Stimulated activated CD4-positive, alpha-beta T cell treated with anti-CD3 and anti-CD28 coated beads, Interleukin-1b, Interleukin-23, amount 100 ng/mL, for 24 hours (primary cell): ENCODE data around the gene VOPP1.
"Not testable (repeated sequence)": the region's sequence is repeated elsewhere in the genome, so short reads cannot be mapped to it uniquely, and the experiment has no call there.

Experiments used
- DNase-seq, 4 experiments: peaks; one replicate each; pipeline ENCODE4 v3.0.0-alpha.2; 2020; ENCODE audit warnings: low read depth in 4 of 4, low spot score in 1 of 4

Gene VOPP1

GRCh38 chr7:55471594-55471993, 100.7 kb downstream of the VOPP1 start:
- DNase-seq, result not testable (repeated sequence)

DNA sequence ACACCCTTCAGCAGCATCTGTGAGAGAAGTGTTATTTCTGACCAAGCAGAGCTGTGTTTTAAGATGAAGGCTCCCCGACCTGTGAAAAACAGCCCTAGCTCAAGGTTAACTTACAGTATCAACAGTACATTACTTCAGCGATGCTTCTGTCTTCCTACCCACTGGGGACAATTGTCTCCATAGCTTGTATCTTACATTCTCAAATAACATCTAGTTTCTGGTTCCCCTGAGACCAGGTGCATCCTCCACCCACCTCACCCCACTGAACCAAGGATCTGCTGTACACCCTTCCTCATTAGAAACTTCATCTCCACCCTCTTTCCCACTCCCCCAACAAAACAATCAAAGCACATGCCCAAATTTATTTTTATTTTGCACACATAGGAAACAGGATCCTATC, 102.0 kb downstream of the VOPP1 start:
- DNase-seq, result no peak

- no peak for DNase-seq
Observed at GRCh38 chr7:55469721-55470120, 102.6 kb downstream of the VOPP1 start.

DNA sequence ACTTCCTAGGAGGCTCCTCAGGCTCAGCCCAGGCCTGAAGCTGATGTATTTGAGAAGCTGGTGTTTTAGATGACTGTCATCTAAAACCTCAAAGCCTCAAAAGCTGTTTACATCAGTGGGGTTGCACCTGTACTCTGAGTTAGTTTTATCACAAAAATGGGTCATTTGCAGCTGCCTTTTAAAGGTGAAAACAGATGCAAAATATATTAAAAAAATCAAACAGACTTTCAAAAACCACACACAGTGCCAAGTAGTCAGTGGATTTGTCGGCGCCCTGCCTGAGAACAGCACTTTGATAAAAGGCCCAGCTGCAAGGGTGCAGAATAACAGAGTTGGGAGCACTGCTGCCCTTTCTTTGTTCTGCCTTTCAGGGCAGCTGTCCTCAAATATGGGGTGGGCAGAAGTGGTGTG, 103.0 kb downstream of the VOPP1 start:
- no peak for DNase-seq

DNA sequence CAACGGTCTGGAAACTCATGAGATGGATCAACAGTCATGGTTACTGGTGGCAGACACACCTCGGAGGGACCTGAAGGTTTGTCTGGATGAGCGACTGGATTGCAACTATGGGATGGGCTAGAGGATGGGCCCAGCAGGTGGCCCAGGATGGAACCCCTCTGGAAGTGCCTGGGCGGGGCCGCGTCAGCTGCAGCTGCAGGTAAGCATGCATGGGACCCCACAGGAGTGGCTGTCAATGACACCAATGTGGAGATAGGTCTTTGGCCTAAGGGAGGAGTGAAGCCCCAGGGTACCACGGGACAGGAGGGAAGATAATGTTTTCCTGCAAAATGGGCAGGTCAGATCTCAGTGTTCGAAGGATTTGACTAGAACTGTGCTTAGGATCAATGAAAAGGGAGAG, 103.8 kb downstream of the VOPP1 start:
- DNase-seq, result no peak

DNA sequence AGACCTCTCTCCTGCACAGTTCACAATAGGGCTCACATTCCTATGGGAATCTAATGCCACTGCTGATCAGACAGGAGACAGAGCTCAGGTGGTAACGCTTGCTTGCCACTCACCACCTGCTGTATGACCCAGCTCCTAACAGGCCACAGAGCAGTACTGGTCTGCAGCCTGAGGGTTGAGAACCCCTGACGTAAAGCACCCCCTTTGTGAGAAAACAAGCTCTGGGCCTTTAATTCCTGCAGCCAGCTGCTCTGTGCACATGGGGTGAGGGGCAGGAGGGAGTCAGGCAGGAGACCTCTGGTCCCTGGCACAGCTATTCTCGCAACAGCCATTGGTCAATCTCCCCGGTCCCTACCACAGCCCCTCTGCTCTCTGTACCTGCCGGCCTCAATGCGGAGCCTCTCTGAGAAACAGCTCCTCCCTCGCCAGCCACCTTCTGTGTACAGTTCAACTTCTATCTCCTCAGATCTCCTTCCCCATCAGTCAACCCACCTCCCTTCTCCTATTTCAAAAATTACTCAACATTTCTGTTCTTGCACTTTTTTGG, 105.2 kb downstream of the VOPP1 start:
- no peak for DNase-seq

DNA sequence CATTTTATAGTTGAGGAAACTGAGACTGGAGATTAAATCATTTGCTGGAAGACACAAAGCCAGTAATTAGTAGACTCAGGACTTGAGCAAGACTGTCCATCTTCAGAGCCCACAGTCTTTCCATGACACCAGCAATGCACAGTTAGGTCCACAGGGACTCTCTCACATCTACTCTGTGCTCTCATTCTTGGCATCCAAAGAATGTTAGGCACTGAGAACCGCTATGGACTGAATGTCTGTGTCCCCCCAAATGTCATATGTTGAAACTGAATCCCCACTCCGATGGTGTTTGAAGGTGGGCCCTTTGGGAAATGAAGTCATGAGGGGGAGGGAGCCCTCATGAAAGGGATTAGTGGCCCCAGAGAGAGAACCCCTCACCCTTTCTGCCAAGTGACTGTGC, 106.6 kb downstream of the VOPP1 start:
- DNase-seq, result no peak

DNA sequence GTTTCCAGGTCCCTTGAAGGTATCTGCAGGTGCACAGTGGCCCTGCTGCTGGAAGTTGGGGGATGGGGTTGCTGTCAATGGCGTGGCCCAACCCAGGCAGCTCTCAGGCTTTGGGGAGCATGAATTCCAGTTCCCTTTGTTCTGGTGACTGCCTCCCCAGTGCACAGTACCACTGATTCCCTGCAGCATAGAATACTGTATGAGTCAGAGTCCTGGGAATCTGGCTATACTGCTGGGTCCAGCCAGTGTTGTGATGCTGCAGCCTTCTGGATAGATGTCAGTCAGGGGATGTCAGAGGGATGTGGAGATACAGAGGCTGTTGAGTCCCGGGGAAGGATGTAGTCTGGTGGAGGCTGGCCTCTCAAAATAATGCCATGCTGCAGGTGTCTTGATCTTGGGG, 107.9 kb downstream of the VOPP1 start:
- DNase-seq, result no peak

DNA sequence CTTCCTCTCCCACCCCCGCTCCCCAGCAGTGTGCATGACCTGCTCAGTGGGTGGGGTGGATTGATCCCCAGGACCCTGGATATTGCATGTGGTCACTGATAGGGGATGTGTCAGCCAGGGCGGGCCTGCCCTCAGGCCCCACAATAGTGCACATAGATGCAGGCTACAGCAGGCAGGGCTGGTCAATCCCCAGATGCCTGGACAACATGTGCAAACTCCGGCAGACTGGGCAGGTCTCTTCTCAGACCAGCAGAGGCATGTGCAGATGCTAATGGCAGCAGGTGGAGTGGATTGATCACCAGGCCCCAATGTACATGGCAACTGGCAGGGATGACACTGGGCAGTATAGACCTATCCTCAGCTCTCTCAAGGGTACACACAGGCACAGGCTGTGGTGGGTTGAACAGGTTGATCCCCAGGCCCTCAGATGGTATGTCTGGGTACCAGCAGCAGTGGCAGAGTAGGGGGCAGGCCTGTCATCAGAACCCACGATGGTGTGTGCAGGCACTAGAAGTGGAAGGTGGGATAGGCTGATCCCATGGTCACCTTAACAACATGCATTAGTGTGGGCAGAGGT, 108.5 kb downstream of the VOPP1 start:
- DNase-seq, result no peak

DNA sequence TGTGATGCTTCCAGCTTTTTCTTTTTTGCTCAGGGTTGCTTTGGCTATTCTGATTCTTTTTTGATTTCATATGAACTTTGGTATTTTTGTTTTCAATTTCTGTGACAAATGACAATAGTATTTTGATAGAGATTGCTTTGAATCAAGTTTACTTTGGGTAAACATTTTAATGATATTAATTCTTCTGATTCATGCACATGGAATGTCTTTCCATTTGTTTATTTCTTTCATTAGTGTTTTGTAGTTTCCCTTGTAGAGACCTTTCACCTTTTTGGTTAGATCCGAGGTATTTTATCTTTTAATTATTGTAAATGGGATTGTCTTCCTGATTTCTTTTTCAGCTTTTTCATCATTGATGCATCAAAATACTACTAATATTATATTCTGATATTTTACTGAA, 114.0 kb downstream of the VOPP1 start:
- no peak for DNase-seq

GRCh38 chr7:55457801-55458200, 114.5 kb downstream of the VOPP1 start:
- no peak for DNase-seq

DNA sequence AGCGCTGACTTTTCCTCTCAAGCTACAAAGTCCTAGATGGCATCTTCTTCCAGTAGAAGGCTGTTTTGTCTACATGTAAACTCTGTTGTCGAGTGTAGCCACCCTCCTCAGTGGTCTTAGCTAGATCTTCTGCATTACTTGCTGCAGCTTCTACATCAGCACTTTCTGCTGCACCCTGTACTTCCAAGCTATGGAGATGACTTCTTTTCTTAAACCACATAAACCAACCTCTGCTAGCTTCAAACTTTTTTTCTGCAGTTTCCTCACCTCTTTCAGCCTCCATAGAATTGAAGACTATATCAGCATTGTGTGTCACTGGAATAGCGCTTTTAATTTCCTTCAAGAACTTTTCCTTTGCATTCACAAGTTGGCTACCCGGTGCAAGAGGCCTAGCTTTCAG, 119.3 kb downstream of the VOPP1 start:
- DNase-seq, result no peak

DNA sequence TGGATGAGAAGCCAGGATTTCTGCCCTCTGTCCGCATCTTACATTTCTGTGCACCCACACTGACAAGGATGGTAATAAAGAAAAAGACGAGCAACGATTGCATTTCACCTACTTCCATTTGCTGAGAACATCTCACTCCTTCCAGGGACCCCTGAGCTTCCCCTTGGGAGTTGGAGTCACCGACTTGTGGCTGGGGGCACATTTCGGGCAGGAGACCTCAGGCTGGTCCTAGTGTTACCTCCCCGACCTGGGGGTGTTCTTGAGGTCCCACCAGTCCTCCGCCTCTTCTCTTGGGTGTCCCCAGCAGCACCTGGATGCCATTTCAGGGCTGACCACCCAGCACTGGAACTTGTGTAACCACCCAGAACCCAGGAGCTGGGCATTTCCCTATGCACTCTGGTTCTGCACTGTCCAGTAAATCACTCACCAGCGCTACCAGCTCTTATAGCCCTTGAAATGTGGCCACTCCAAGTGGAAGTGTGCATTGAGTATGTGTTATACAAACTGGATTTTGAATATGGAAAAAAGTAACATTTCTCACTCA, 122.2 kb downstream of the VOPP1 start:
- DNase-seq, result no peak

DNA sequence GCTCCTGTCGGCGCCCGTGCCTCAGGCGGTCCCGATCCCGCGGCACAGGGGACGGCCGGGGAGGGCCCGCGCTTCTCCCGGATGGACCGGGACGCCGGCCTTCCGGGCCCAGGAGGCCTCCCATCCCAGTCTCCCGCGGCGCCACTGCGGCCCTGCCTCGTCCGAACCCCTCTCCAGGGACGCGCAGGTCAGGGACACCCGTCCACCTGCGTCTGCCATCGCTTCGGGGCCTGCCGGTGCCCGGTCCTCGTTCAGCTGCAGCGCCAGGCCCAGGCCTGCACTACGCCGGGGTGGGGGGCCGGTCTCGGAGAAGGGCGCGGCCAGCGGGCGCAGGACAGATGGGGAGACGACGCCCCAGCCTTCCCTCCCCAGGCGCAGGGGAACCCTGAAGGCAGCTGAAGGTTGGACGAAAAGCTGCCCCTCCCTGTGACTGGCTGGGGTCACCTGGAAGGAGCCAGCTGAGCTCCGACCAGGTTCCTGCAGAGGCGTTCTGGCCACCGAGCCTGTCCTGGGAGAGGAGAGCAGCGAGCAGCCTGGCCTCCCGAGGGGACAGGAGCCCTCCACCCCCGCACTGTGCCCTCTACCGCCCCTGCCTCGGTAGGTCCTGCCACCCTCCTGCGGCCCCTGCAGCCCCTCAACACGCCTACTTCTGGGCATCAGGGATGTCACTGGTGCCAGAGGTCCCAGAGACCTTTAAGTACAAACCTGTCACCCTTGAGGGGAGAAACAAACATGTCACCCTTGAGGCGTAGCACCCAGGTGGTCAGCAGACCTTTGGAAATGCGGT, 122.9 kb downstream of the VOPP1 start:
- DNase-seq, result no peak

GRCh38 chr7:55448526-55448925, 123.8 kb downstream of the VOPP1 start:
- no peak for DNase-seq

DNA sequence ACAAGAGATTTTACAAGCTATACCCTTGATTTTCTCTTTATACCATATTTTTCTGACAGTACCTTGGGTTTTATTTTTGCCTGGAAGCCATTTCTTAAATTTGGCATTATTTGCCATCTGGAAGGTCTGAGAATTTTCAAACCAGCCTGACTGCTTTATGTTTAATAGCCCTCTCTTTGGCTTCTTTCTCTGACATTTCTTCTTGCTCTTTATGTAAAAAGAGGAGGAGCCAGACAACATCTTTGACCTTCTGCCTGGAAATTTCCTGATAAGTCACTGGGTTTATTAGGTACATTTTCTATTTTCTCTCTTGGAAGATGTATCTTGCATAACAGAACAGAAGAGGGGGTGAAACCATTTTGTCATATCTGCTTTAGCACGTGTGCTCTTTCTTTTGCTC, 127.5 kb downstream of the VOPP1 start:
- no peak for DNase-seq

- DNase-seq, result no peak
Observed at GRCh38 chr7:55441774-55442522, 130.4 kb downstream of the VOPP1 start.

GRCh38 chr7:55441002-55441401, 131.3 kb downstream of the VOPP1 start:
- no peak for DNase-seq

DNA sequence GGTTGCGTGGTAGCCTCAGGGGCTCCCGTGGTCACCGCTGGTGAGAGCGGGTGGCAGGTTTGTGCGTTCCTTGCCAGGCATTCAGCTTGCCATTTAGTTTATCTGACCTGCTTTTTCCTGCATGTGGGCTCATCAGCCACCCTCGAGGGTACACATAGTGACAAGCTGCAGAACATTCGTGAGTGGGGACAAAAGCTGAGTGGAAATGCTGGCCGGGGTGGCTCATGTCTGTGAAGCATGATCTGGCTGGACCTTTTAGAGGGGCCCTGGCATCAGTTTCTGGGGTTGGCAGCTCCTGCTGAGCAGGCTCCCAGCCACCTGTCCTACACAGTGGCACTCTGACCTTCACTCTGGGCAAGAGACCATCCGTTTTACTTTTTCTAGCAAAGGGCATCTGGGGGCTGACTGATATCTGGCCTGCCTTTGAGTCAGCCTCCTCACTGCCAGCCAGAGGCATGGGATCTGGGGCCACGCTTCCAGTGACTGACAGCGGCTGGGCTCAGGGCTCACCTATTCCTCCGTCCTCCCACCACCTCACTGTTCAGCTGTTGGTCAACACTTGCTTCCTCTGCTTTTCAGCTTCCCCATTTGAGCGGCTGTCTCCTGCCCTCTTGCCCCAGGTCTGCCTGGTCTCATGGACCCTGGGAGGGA, 132.1 kb downstream of the VOPP1 start:
- DNase-seq, result no peak

- no peak for DNase-seq
Observed at GRCh38 chr7:55439627-55440026, 132.7 kb downstream of the VOPP1 start.
